ENCODE results near the gene TC2N.
"Not testable (repeated sequence)": the region's sequence is repeated elsewhere in the genome, so short reads cannot be mapped to it uniquely, and the experiment has no call there.

The TC2N gene

GRCh38 chr14:91751719-91752118 is 115.6 kb downstream of the TC2N start:
- no peak for DNase-seq

GRCh38 chr14:91750634-91751198 is 116.6 kb downstream of the TC2N start:
- DNase-seq, result no peak

- DNase-seq, result no peak
These were observed 117.5 kb downstream of the TC2N start for GRCh38 chr14:91749868-91750267.

- no peak for DNase-seq
These were observed 119.3 kb downstream of the TC2N start for GRCh38 chr14:91748049-91748448.

- no peak for DNase-seq
These were observed 122.0 kb downstream of the TC2N start for GRCh38 chr14:91745344-91745743.

- DNase-seq, result no peak
These were observed 123.3 kb downstream of the TC2N start for GRCh38 chr14:91744068-91744480.

- DNase-seq, result no peak
These were observed 124.1 kb downstream of the TC2N start for GRCh38 chr14:91743305-91743653.

GRCh38 chr14:91742621-91743304 is 124.6 kb downstream of the TC2N start:
- DNase-seq, result no peak

GRCh38 chr14:91739867-91740266 is 127.5 kb downstream of the TC2N start:
- not testable (repeated sequence) for DNase-seq

GRCh38 chr14:91737619-91738018 is 129.7 kb downstream of the TC2N start:
- no peak for DNase-seq

GRCh38 chr14:91732859-91733477 is 134.4 kb downstream of the TC2N start:
- DNase-seq, result no peak

- no peak for DNase-seq
These were observed 134.9 kb downstream of the TC2N start for GRCh38 chr14:91732439-91732838.

GRCh38 chr14:91731986-91732385 is 135.3 kb downstream of the TC2N start, which contains the start of gene CATSPERB:
Gene CATSPERB (minus strand): TSS chr14:91732086. CDS start chr14:91729479, 2,607 bp downstream.
- no peak for DNase-seq

- DNase-seq, result no peak
These were observed 136.3 kb downstream of the TC2N start for GRCh38 chr14:91731018-91731417.

- DNase-seq, result no peak
These were observed 137.6 kb downstream of the TC2N start for GRCh38 chr14:91729756-91730155.

Measured in hematopoietic multipotent progenitor cell treated with erythropoietin and hydrocortisone succinate and interleukin-3 and kit ligand, for 6 days (in vitro differentiated cells).